MM.1S (cell line): Measurements from ENCODE around the gene DPYSL4.

ENCODE experiments used
- DNase-seq: peaks from one replicate; pipeline ENCODE4 v3.0.0-alpha.2; 2015
- H2AFZ ChIP-seq: fragments of 300-600 bp; sonication (generic); 2 replicates; pipeline ENCODE4 v1.6.0; 2016; ENCODE audit warnings: antibody characterized with exemption, low read length
- H3F3A ChIP-seq: fragments of 300-600 bp; sonication (generic); 2 replicates; pipeline ENCODE4 v1.6.1; 2016; ENCODE audit warnings: mild to moderate bottlenecking, antibody characterized with exemption, low read length, moderate library complexity, mixed read lengths; ENCODE audit not compliant: insufficient read depth
- H3K27ac ChIP-seq: fragments of 300-600 bp; sonication (generic); 2 replicates; pipeline ENCODE4 v1.5.1; 2016; ENCODE audit warnings: mild to moderate bottlenecking, low read length
- H3K27me3 ChIP-seq: fragments of 300-600 bp; sonication (generic); replicated peaks from 2 replicates; pipeline ENCODE4 v1.6.0; 2016; ENCODE audit warnings: low read length; ENCODE audit not compliant: insufficient read depth
- H3K36me3 ChIP-seq: fragments of 300-600 bp; sonication (generic); replicated peaks from 2 replicates; pipeline ENCODE4 v1.6.1; 2016; ENCODE audit warnings: mild to moderate bottlenecking, low read length, mixed read lengths; ENCODE audit not compliant: insufficient read depth
- H3K4me1 ChIP-seq: fragments of 300-600 bp; sonication (generic); 2 replicates; pipeline ENCODE4 v1.6.1; 2016; ENCODE audit warnings: low read length, mixed read lengths
- H3K4me2 ChIP-seq: fragments of 300-600 bp; sonication (generic); 2 replicates; pipeline ENCODE4 v1.6.0; 2016; ENCODE audit warnings: low read depth, low read length
- H3K4me3 ChIP-seq: fragments of 300-600 bp; sonication (generic); 2 replicates; pipeline ENCODE4 v1.5.1; 2016; ENCODE audit warnings: low read length, mixed read lengths
- H3K79me2 ChIP-seq: fragments of 300-600 bp; sonication (generic); 2 replicates; pipeline ENCODE4 v1.6.1; 2016; ENCODE audit warnings: mixed run types, low read length, mixed read lengths
- H3K9ac ChIP-seq: fragments of 300-600 bp; sonication (generic); 2 replicates; pipeline ENCODE4 v1.6.1; 2016; ENCODE audit warnings: low read length, mixed read lengths
- H3K9me2 ChIP-seq: fragments of 300-600 bp; sonication (generic); replicated peaks from 2 replicates; pipeline ENCODE4 v1.6.1; 2016; ENCODE audit warnings: mild to moderate bottlenecking, low read length, mixed read lengths; ENCODE audit not compliant: insufficient read depth
- H3K9me3 ChIP-seq: fragments of 300-600 bp; sonication (generic); replicated peaks from 2 replicates; pipeline ENCODE4 v1.6.1; 2016; ENCODE audit warnings: mild to moderate bottlenecking, low read length, mixed read lengths; ENCODE audit not compliant: insufficient read depth
- H4K20me1 ChIP-seq: fragments of 300-600 bp; sonication (generic); 2 replicates; pipeline ENCODE4 v1.6.1; 2016; ENCODE audit warnings: mild to moderate bottlenecking, low read length, moderate library complexity, mixed read lengths; ENCODE audit not compliant: insufficient read depth
- EZH2 ChIP-seq: fragments of 300-600 bp; sonication (generic); optimal IDR thresholded peaks from 2 replicates; pipeline ENCODE3; 2017; ENCODE audit warnings: low read depth, mild to moderate bottlenecking, antibody characterized with exemption, low read length, mixed read lengths
- EZH2phosphoT487 ChIP-seq: fragments of 300-600 bp; sonication (generic); IDR thresholded peaks from 2 replicates; pipeline ENCODE4 v1.6.1; 2018; ENCODE audit warnings: antibody characterized with exemption, low read length
- TF ChIP-seq, protein P1 (sequence below): fragments of 300-600 bp; sonication (generic); IDR thresholded peaks from 2 replicates; pipeline ENCODE4 v1.5.1; 2016; ENCODE audit warnings: antibody characterized with exemption, low read length, mixed read lengths

The DPYSL4 gene

DNA sequence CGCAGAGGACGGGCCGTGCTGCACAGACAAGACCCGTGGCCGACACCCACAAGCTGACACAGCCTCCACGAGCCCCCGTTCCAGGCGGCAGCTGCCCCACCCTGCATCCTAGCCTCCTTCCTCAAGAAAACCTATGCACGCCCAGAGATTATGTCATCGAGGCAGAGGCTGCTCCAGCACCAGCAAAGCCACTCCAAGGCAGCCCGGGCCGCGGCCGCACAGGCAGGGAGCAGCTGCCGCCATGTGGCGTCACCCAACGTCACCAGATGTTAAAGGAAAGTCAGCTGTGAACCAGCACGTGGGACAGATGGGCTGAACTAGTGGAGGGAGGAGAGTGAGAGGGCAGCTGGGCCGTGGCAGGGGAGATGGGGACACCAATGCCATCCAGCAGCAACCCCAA, 61.2 kb downstream of the DPYSL4 start:
- H3K9ac ChIP-seq: no peak overlapping the region
- TF ChIP-seq, protein P1, sequence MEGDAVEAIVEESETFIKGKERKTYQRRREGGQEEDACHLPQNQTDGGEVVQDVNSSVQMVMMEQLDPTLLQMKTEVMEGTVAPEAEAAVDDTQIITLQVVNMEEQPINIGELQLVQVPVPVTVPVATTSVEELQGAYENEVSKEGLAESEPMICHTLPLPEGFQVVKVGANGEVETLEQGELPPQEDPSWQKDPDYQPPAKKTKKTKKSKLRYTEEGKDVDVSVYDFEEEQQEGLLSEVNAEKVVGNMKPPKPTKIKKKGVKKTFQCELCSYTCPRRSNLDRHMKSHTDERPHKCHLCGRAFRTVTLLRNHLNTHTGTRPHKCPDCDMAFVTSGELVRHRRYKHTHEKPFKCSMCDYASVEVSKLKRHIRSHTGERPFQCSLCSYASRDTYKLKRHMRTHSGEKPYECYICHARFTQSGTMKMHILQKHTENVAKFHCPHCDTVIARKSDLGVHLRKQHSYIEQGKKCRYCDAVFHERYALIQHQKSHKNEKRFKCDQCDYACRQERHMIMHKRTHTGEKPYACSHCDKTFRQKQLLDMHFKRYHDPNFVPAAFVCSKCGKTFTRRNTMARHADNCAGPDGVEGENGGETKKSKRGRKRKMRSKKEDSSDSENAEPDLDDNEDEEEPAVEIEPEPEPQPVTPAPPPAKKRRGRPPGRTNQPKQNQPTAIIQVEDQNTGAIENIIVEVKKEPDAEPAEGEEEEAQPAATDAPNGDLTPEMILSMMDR: no peak
- TF ChIP-seq EZH2: no peak
- no peak for TF ChIP-seq EZH2phosphoT487
- H3K9me3 ChIP-seq: no peaks in the 10 kb centered on the region
- no peaks in the 10 kb centered on the region for H3K36me3 ChIP-seq
- H3K9me2 ChIP-seq: no peaks in the 10 kb centered on the region
- H3K4me3 ChIP-seq: no peak overlapping the region
- no peak for DNase-seq
- H4K20me1 ChIP-seq: no peaks in the 10 kb centered on the region
- H3K27ac ChIP-seq: no peak overlapping the region
- no peaks in the 10 kb centered on the region for H3K27me3 ChIP-seq
- H3K79me2 ChIP-seq: no peaks in the 10 kb centered on the region; the same call in 1 of the 2 replicates
- H3K4me2 ChIP-seq: no peak overlapping the region
- H3F3A ChIP-seq: no peaks in the 10 kb centered on the region
- no peaks in the 10 kb centered on the region for H3K4me1 ChIP-seq
- H2AFZ ChIP-seq: no peak overlapping the region

DNA sequence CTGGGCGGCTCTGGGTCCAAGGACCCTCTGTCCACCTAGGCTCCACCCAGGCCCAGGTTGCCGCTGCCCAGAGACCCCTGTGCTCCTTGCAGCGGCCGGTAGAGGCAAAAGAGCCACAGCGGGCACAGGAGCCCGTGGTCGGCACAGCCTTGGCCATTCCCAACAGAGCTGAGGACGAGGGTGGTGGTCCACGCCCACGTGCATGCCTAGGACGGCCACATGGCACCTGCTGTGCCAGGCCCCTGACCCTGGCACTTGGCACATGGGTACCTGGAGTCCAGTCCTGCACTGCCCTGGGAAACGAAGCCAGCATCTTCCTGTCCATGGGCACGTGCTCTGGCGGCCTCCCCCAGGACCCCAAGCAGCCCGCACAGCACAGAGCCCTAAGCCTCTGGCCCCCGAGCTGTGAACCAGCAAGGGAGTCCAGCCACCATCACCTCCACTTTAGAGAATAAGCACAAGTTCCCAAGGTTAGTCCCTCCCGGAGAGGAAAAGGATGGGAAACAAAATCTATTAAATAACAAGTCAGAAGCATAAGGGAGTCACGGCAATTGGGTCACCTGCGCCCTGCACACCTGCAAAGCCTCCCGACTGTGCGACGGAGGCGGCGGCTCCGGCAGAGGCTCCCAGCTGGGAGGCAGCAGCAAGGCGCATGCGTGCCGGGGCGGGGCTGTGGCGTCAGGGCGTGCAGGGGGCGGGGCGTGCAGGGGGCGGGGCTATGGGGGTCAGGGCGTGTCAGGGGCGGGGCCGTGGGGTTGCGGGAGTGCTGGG, 61.9 kb downstream of the DPYSL4 start:
- Histone ChIP-seq H3F3A (no peaks in the 10 kb centered on the region), H3K4me3 (no peak overlapping the region), H3K4me2 (no peak overlapping the region), H3K27me3 (no peaks in the 10 kb centered on the region), H3K4me1 (no peaks in the 10 kb centered on the region), H2AFZ (no peak overlapping the region), H3K9me3 (no peaks in the 10 kb centered on the region), H3K27ac (no peak overlapping the region), H3K9me2 (no peaks in the 10 kb centered on the region), H4K20me1 (no peaks in the 10 kb centered on the region), H3K36me3 (no peaks in the 10 kb centered on the region), H3K79me2 (no peaks in the 10 kb centered on the region; the same call in 1 of the 2 replicates), H3K9ac (no peak overlapping the region)
- no peak for DNase-seq
- no peak for TF ChIP-seq EZH2phosphoT487
- no peak for TF ChIP-seq EZH2
- TF ChIP-seq, protein P1: no peak

DNA sequence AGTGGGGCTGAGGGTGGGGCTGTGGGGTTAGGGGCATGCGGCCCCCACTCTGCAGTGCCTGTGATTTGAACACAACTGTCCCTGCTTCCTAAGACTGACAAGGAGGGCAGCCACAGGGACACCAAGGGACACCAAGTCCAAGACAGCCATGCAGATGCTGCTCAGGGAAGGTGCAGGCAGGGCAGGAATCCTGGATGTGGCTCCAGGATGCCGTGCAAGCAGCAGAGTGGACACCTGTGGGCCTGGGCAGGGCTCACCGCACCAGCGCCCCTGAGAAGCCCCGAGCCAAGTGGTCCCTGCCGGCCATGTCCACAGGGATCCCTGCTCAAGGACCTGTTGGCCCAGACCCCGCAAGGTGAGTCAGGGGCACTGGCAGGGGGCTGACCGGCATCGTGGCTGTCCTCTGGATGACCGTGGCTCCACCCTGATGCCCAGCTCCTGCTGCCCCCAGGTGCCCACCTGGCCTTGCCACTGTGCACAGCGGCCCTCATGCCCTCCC, 62.5 kb downstream of the DPYSL4 start:
- H3K9me2 ChIP-seq: no peaks in the 10 kb centered on the region
- no peaks in the 10 kb centered on the region for H3K4me1 ChIP-seq
- no peaks in the 10 kb centered on the region for H3K27me3 ChIP-seq
- no peak overlapping the region for H3K27ac ChIP-seq
- H3K36me3 ChIP-seq: no peaks in the 10 kb centered on the region
- TF ChIP-seq EZH2phosphoT487 (no peak), EZH2 (no peak)
- TF ChIP-seq, protein P1: no peak
- no peaks in the 10 kb centered on the region for H3F3A ChIP-seq
- no peak overlapping the region for H3K4me2 ChIP-seq
- no peak overlapping the region for H3K9ac ChIP-seq
- H3K4me3 ChIP-seq: no peak overlapping the region
- no peaks in the 10 kb centered on the region; the same call in 1 of the 2 replicates for H3K79me2 ChIP-seq
- no peak for DNase-seq
- no peak overlapping the region for H2AFZ ChIP-seq
- H4K20me1 ChIP-seq: no peaks in the 10 kb centered on the region
- H3K9me3 ChIP-seq: no peaks in the 10 kb centered on the region
